ENCODE data around the gene GSTP1.
"Not testable (repeated sequence)": the region's sequence is repeated elsewhere in the genome, so short reads cannot be mapped to it uniquely, and the experiment has no call there.

GSTP1 gene

DNA sequence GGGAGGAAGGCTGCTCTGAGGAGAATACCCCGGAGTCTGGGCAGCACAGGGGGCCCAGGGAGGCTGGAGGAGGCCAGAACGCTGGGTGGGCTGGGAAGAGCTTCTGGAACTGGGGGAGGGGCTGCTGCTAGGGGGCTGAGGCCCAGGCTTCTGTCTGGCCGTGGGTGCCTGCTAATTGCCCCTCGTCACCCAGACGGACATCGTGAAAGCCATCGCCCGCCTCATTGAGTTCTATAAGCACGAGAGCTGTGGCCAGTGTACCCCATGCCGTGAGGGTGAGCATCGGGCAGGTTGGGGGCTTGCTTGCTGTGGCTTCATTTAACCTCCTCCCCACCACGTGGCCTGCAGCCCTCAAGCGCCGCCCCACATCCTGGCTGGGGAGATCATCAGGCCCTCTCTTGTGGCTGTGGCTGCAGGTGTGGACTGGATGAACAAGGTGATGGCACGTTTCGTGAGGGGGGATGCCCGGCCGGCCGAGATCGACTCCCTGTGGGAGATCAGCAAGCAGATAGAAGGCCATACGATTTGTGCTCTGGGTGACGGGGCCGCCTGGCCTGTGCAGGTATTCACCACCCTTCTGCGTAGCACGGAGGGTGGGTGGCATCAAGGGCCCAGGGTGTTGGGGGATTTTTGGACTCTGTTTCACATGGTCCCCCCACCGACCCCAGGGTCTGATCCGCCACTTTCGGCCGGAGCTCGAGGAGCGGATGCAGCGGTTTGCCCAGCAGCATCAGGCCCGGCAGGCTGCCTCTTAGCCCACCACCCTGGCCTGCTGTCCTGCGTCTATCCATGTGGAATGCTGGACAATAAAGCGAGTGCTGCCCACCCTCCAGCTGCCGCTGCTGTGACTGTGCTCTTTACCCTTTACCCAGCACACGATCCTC lies 28.3 kb downstream of the GSTP1 start:
- Histone ChIP-seq H3K4me1 (ENCODE audit: control insufficient read depth, insufficient read depth, low read length) (peaks cover 10% of the 10 kb centered on the region), H3K36me3 (ENCODE audit: insufficient read depth, low read length) (peaks cover 20% of the 10 kb centered on the region), H3K9me3 (replicated peaks; ENCODE audit: low read length) (no peaks in the 10 kb centered on the region), H3K4me3 (ENCODE audit: low read length) (no peak overlapping the region), H3K27me3 (ENCODE audit: control insufficient read depth, insufficient read depth, low read length) (peaks cover 17% of the 10 kb centered on the region), H3K9ac (ENCODE audit: low read depth, low read length) (no peak overlapping the region), H3K4me2 (ENCODE audit: low read length) (no peak overlapping the region)

DNA sequence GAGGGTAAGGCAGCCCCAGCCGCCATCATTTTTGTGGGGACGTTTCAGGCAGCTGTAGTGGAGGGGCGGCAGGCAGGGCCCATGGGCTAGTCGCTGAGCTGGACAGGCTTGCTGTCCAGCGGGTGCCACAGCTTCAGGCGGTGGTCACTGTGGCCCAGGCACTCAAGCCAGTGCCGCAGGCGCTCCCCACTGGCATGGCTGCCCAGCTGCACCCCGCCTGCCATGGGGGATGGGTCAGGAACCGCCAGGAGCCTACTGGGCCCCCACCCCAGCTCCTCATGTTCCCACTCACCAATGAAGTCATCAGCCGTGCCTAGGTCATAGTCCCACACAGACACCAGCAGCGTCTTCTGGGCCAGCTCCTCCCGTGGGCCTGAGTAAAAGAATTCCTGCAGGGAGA lies 29.1 kb downstream of the GSTP1 start:
- Histone ChIP-seq H3K9ac (ENCODE audit: low read depth, low read length) (no peak overlapping the region), H3K4me2 (ENCODE audit: low read length) (no peak overlapping the region), H3K27me3 (ENCODE audit: control insufficient read depth, insufficient read depth, low read length) (peaks cover 25% of the 10 kb centered on the region), H3K36me3 (ENCODE audit: insufficient read depth, low read length) (peaks cover 20% of the 10 kb centered on the region), H3K4me1 (ENCODE audit: control insufficient read depth, insufficient read depth, low read length) (peaks cover 6% of the 10 kb centered on the region), H3K9me3 (replicated peaks; ENCODE audit: low read length) (no peaks in the 10 kb centered on the region), H3K4me3 (ENCODE audit: low read length) (no peak overlapping the region)

DNA sequence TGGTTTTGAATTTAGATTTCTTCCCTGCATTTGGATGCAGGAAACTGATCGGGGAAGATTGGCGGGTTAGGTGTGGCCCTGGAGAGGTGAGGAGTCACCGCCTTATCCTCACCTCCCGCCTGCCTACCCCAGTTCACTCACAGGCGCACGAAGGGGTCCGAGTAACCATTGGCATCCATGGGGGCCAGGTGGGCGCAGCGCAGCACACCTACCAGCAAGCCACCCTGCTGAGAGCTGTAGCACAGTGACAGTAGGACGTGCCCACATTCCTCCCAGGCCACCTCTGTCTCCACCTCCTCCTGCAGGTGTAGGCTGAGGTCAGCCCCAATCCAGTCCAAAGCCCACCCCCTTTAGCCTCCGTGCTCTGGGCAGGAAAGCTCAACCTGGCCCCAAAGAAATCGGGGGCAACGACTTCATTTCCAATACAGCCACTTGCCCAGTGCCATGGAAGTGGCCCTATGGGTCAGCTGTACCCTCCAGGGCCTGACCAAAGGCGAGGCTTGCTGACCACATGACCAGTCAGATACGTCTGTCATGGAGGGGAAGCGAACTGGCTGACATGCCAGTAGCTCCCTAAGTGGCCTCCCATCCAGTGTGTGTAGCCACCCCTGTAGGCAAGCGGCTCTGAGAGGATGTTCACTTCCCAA lies 29.8 kb downstream of the GSTP1 start:
- peak overlapping the region; percentile 70 for H3K4me2 ChIP-seq (ENCODE audit: low read length)
- peaks cover 5% of the 10 kb centered on the region for H3K4me1 ChIP-seq (ENCODE audit: control insufficient read depth, insufficient read depth, low read length)
- H3K4me3 ChIP-seq (ENCODE audit: low read length), result no peak overlapping the region
- H3K9me3 ChIP-seq (replicated peaks; ENCODE audit: low read length), result no peaks in the 10 kb centered on the region
- peaks cover 27% of the 10 kb centered on the region for H3K27me3 ChIP-seq (ENCODE audit: control insufficient read depth, insufficient read depth, low read length)
- no peak overlapping the region for H3K9ac ChIP-seq (ENCODE audit: low read depth, low read length)
- peaks cover 20% of the 10 kb centered on the region for H3K36me3 ChIP-seq (ENCODE audit: insufficient read depth, low read length)

DNA sequence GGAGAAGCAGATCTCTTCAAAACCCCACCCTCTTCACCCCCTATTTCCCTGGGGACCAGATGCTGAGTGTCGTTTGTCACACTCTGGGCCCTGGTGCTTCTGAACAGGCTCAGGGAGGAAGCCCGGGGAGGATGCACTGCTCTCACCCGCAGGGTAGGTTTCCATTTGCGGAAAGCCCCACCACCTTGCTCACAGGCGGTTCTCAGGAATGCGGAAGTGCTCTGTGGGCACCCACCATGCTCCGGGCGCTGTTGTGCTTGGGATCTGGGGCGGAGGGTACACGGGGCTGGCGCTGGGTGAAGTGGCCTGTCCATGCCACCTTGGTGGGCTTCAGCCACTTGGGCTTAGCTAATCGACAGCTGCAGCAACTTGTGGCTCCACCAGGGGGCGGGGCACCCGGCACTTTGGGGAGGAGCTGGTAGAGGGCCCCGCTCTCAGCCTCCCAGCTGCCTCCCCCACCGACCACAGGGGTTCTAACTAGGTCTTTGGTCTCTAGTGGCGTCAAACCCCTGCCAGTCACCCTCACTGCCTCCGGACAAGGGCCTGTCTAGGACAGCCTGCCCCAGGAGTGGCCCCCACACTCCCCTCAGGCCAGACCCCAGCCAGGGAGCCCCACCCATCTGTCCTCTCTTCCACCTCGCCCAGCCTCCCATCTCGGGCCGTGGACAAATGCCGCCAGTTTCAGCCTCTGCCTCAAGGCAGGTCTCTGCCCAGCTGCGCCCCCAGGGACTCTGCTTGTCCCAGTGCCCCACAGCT lies 30.5 kb downstream of the GSTP1 start:
- Histone ChIP-seq H3K36me3 (ENCODE audit: insufficient read depth, low read length) (peaks cover 15% of the 10 kb centered on the region), H3K4me1 (ENCODE audit: control insufficient read depth, insufficient read depth, low read length) (peaks cover 5% of the 10 kb centered on the region), H3K9ac (ENCODE audit: low read depth, low read length) (no peak overlapping the region), H3K9me3 (replicated peaks; ENCODE audit: low read length) (no peaks in the 10 kb centered on the region), H3K27me3 (ENCODE audit: control insufficient read depth, insufficient read depth, low read length) (peaks cover 27% of the 10 kb centered on the region), H3K4me3 (ENCODE audit: low read length) (peak overlapping the region; percentile 46), H3K4me2 (ENCODE audit: low read length) (peak overlapping the region; percentile 70)

DNA sequence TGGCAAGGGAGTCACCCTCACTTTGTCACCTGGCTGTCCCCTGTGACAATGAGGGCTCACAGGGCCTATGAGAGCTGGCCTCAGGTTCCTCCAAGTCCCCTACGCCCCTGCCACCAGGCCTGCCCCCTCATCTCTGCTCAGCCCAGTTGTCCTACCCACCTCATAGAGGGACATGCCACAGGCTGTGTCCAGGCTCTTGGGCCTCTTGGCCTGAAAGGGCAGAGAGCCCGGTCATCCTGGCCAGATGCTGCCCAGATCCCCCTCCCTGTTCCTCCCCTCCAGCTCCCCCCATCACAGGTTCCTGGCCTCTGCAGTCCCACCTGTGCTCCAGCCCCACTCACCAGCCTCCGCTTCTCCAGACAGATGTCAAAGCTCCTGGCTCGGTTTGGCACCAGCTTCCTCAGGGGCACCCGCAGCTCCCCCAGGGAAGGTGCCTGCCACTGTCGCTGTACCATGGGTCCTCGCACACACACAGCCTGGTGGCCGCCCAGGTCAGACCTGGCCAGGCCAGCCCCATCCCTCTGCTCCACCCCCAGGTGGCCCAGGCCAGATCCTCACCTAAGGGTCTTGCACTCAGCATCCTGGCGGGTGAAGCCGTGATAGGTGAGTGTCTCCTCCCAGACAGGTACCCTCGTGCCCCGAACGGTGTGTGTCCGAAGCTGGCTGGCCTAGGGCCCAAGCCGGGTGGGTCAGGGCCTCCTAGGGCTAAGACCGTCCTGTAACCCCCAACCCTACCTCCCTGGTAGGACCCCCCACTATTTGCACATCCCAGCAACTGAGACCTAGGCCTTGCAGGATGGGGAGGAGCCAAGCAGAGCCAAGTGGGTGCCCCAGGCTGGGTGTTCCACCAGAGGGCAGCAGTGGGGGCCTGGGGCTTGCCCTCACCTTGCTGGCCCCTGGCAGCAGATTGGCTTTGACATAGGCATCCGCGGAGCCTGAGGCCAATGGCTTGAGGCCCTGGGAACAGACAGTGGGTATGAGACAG lies 31.4 kb downstream of the GSTP1 start:
- H3K4me2 ChIP-seq (ENCODE audit: low read length), result no peak overlapping the region
- peaks cover 27% of the 10 kb centered on the region for H3K27me3 ChIP-seq (ENCODE audit: control insufficient read depth, insufficient read depth, low read length)
- no peaks in the 10 kb centered on the region for H3K9me3 ChIP-seq (replicated peaks; ENCODE audit: low read length)
- H3K4me3 ChIP-seq (ENCODE audit: low read length), result no peak overlapping the region
- H3K4me1 ChIP-seq (ENCODE audit: control insufficient read depth, insufficient read depth, low read length), result peaks cover 5% of the 10 kb centered on the region
- H3K36me3 ChIP-seq (ENCODE audit: insufficient read depth, low read length), result peaks cover 10% of the 10 kb centered on the region
- H3K9ac ChIP-seq (ENCODE audit: low read depth, low read length), result no peak overlapping the region

DNA sequence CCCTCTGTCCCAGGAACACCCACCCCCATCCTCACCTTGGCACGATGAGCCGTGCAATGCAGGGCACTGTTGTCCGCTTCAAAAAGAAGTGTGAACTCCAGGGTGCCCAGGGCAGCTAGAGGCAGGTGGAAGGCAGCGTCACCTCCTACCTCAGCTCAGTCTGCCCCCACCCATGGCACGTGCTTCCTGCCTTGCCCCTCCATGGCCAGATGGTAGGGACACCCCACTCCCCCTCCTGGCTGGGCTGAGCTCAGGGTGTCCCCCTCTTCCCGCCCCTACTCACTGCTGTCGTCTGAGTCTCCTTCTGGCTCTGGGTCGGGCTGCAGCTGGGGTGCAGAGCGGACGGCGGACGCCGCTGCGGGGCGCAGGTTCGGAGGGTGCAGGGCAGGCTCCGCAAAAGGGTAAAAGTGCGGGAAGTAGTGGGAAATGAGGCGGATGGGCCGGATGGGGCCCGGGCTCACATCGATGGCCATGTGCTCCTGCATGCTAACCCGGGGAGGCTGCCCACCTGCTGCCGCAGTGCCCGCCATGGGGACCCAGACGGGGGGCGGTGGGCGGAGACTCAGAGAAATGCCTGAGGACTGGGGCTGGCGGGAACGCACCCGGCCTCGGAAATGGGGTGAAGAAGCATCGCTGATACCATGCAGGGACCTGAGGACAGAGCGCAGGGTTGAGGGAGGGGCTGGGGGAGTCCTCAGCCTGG lies 32.3 kb downstream of the GSTP1 start:
- Histone ChIP-seq H3K4me1 (ENCODE audit: control insufficient read depth, insufficient read depth, low read length) (peaks cover 5% of the 10 kb centered on the region), H3K4me3 (ENCODE audit: low read length) (no peak overlapping the region), H3K9me3 (replicated peaks; ENCODE audit: low read length) (no peaks in the 10 kb centered on the region), H3K9ac (ENCODE audit: low read depth, low read length) (no peak overlapping the region), H3K27me3 (ENCODE audit: control insufficient read depth, insufficient read depth, low read length) (peaks cover 27% of the 10 kb centered on the region), H3K36me3 (ENCODE audit: insufficient read depth, low read length) (peaks cover 6% of the 10 kb centered on the region), H3K4me2 (ENCODE audit: low read length) (no peak overlapping the region)

DNA sequence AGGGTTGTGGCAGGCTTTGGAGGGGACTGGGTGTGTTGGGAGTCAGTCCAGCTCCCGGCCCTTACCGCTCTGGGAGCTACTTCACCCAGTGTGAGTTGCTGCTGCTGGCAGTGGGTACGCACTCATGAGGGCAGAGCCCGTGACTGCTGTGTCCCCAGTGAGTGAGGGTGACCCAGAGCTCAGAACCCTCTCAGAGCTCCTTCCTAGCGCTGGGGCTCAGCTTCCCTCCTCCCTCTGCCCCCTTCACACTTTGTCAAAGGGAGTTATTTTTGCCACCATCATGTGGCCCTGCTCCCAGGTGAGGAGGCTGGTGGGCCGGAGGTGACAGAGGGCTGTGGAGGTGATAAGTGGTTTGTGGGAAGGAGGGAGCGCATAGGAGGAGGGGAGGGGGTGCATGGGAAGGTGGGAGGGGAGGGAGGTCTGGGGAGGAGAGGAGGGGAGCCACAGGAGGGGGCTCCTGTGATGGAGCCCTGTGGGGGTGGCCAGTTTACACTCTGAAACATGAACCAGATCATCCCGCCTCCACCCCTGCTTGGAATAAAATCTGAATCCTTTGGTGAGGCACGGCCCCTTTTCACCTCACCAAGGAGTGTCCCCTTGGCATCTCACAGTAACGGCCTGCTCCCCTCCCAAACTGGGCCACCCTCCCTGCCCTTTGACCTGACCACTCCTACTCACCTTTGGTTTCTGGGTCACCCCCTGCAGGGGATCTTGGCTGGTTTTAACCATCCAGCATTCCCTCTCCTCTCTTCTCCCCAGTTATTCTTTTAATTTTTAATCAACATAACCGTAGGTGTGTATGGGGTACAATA lies 33.0 kb downstream of the GSTP1 start:
- H3K4me3 ChIP-seq (ENCODE audit: low read length), result no peak overlapping the region
- no peak overlapping the region for H3K9ac ChIP-seq (ENCODE audit: low read depth, low read length)
- peaks cover 5% of the 10 kb centered on the region for H3K4me1 ChIP-seq (ENCODE audit: control insufficient read depth, insufficient read depth, low read length)
- peaks cover 3% of the 10 kb centered on the region for H3K36me3 ChIP-seq (ENCODE audit: insufficient read depth, low read length)
- no peak overlapping the region for H3K4me2 ChIP-seq (ENCODE audit: low read length)
- no peaks in the 10 kb centered on the region for H3K9me3 ChIP-seq (replicated peaks; ENCODE audit: low read length)
- H3K27me3 ChIP-seq (ENCODE audit: control insufficient read depth, insufficient read depth, low read length), result peaks cover 27% of the 10 kb centered on the region

DNA sequence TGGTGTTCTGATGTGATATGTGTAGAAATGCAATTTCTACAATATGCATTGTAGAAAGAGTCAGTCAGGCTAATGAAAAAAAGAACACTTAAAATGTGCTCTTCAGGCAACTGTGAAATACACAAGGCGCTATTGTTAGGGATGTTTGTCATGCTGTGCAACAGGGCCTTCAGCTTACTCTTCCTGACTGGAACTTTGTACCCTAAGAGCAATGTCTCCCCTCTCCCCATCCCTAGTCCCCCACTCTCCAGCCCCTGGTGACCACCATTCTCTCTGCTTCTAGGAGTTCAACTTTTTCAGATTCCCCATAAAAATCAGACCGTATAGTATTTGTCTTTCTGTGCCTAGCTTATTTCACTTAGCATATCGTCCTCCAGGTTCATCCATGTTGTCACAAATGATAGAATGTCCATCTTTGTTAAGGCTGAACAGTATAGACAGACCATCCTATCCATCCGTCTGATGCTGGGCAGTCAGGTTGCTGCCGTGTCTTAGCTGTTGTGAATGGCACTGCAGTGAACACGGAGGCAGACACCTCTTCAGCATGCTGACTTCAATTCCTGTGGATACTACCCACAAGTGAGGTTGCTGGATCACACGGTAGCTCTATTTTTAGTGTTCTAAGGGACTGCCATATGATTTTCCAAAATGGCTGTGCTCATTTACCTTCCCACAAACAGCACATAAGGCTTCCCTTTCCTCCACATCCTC lies 33.8 kb downstream of the GSTP1 start:
- H3K36me3 ChIP-seq (ENCODE audit: insufficient read depth, low read length), result no peaks in the 10 kb centered on the region
- H3K4me3 ChIP-seq (ENCODE audit: low read length), result no peak overlapping the region
- H3K9me3 ChIP-seq (replicated peaks; ENCODE audit: low read length), result no peaks in the 10 kb centered on the region
- peaks cover 5% of the 10 kb centered on the region for H3K4me1 ChIP-seq (ENCODE audit: control insufficient read depth, insufficient read depth, low read length)
- H3K9ac ChIP-seq (ENCODE audit: low read depth, low read length), result no peak overlapping the region
- peaks cover 27% of the 10 kb centered on the region for H3K27me3 ChIP-seq (ENCODE audit: control insufficient read depth, insufficient read depth, low read length)
- H3K4me2 ChIP-seq (ENCODE audit: low read length), result no peak overlapping the region

DNA sequence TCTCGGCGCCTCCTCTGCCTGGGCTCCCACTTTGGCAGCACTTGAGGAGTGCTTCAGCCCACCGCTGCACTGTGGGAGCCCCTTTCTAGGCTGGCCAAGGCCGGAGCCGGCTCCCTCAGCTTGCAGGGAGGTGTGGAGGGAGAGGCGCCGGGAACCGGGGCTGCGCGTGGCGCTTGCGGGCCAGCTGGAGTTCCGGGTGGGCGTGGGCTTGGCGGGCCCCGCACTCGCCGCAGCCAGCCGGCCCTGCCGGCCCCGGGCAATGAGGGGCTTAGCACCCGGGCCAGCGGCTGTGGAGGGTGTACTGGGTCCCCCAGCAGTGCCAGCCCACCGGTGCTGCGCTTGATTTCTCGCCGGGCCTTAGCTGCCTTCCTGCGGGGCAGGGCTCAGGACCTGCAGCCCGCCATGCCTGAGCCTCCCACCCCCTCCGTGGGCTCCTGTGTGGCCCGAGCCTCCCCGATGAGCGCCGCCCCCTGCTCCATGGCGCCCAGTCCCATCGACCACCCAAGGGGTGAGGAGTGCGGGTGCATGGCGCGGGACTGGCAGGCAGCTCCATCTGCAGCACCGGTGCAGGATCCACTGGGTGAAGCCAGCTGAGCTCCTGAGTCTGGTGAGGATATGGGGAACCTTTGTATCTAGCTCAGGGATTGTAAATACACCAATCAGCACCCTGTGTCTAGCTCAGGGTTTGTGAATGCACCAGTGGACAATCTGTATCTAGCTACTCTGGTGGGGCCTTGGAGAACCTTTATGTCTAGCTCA lies 35.5 kb downstream of the GSTP1 start:
- H3K4me3 ChIP-seq (ENCODE audit: low read length); H3K9me3 ChIP-seq (replicated peaks; ENCODE audit: low read length); H3K4me1 ChIP-seq (ENCODE audit: control insufficient read depth, insufficient read depth, low read length); H3K36me3 ChIP-seq (ENCODE audit: insufficient read depth, low read length); H3K4me2 ChIP-seq (ENCODE audit: low read length); H3K9ac ChIP-seq (ENCODE audit: low read depth, low read length): not testable (repeated sequence)
- H3K27me3 ChIP-seq (ENCODE audit: control insufficient read depth, insufficient read depth, low read length), result peaks cover 27% of the 10 kb centered on the region

Data from skeletal muscle satellite cell (primary cell).